ENCODE data around the gene CCDC136. TPM values are rescaled to one million over a fixed set of nuclear protein-coding genes. Genes with fewer than 3 reads are reported as not detected.

The CCDC136 gene
- total RNA-seq, 1 experiment from 2014 or later: 11.1 TPM

Other genes starting within 250 kb of the CCDC136 start
- gene GARIN1A, start 119.7 kb upstream of the CCDC136 start, total RNA-seq (2021; ENCODE audit: unreplicated experiment): 0.49 TPM
- 106 TPM for gene CALU, start 52.6 kb upstream of the CCDC136 start, total RNA-seq (2021; ENCODE audit: unreplicated experiment)
- not detected for gene OPN1SW, start 16.2 kb upstream of the CCDC136 start, total RNA-seq (2021; ENCODE audit: unreplicated experiment)
- gene FLNC, start 38.4 kb downstream of the CCDC136 start, total RNA-seq (2021; ENCODE audit: unreplicated experiment): 42.8 TPM
- gene ATP6V1F, start 70.9 kb downstream of the CCDC136 start, total RNA-seq (2021; ENCODE audit: unreplicated experiment): 149 TPM
- 1.6 TPM for gene KCP, start 118.7 kb downstream of the CCDC136 start, total RNA-seq (2021; ENCODE audit: unreplicated experiment)
- 16.5 TPM for gene IRF5, start 146.0 kb downstream of the CCDC136 start, total RNA-seq (2021; ENCODE audit: unreplicated experiment)